IPS-NIHi7 (cell line): ENCODE results near the gene KCTD10.

Experiments
- DNase-seq: peaks from one replicate; pipeline ENCODE4 v3.0.0; 2012; ENCODE audit warnings: mixed read lengths; ENCODE audit errors: extremely low spot score

KCTD10 gene, protein sequence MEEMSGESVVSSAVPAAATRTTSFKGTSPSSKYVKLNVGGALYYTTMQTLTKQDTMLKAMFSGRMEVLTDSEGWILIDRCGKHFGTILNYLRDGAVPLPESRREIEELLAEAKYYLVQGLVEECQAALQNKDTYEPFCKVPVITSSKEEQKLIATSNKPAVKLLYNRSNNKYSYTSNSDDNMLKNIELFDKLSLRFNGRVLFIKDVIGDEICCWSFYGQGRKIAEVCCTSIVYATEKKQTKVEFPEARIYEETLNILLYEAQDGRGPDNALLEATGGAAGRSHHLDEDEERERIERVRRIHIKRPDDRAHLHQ

DNA sequence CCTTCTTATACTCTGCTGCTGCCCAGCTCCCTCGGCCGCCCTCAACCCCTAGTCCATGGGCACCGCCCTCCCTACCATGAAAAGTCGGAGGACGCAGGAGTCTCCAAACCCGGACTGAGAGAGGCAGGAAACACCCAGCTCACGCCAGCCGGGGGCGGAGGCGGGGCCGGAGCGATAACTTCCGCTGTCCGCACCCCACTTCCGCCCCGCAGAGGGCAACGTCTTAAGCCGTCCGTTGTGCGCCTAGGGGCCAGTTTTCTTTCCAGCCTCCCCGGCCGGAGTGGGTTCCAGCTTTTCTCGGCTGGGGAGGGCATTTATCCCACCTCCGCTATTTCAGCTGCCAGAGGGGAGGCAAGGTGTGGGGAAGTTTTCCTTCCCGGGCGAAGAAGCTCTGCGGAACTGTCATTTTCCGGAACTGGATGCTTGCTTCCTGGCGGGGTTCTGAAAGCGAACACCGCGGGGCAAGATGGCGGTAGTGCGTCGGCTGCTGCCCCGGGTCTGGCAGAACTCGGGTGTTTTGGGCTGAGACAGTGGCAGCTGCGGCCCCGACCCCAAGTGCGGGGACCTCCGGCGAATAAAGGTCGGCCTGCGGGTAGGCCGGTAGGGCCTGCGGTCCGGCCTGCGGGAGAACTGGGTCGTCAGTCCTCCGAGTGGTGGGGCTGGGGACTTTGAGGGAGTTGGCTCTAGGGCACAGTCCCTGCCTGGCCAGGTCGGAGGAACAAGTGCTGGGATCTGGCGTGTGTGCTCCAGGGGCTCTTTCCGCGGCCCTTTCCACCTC, at the start of gene KCTD10, which contains the start of gene UBE3B:
Gene KCTD10, minus strand, starts transcription at position 116 of the 778 bp plus-strand sequence. Its CDS starts 38 bp downstream, at position 78.
Gene UBE3B, plus strand, starts transcription at position 450 of the 778 bp plus-strand sequence. CDS start 5,918 bp downstream, outside the sequence.
- peak; percentile 97 for DNase-seq

DNA sequence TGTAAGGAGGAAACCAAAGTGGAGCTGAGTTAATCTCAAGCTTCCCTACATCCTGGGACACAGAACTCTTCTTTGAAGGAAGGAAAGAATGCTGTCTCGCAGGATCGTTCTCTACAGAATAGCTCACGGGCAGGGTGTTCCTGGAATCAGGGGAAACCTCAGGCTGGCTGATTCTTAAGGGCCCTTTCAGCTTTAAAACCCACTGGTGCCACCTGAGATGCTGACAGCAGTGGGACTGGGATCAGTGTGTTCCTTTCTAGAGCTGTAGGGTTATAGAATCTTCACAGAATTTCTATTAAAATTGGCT, 48.1 kb upstream of the KCTD10 start:
- DNase-seq, result no peak

DNA sequence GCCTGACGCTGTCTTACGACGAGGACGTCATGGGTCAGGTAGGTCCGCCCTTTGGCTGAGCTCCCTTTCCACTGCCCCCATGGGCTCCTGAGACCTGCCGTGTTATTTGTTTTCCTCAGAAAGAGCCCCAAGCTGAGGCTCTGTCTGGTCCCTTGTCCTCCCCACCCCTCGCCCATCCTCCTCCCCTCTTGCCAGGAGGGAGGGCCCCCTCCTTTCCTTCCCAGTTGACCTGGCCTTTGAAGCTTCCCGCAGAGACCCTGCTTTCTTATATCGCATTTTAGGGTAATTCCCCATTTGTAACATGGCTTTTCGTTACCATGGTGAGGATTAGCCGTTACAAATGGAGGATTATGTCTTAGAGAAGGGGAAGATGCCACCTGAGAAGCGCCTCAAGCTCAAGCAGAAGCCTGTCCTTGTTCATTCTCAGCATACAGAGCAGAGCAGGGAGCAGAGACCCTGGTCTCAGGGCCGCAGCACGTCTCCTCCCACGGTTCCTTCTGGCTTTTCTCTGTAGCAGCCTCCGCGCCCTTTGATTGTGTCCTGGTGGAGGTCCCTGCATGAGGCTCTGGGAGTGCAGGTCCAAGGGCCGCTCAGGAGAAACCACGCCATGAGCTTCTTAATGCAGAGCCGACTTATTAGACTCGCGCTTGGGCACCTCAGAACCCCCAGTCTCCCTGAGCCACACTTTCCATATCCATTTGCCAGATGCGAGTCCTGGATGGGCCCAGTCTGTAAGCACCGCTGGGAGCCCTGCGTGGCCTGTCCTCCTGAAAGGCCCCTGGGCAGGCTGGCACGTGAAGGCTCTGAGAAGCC, 47.6 kb upstream of the KCTD10 start:
- DNase-seq, result no peak

DNA sequence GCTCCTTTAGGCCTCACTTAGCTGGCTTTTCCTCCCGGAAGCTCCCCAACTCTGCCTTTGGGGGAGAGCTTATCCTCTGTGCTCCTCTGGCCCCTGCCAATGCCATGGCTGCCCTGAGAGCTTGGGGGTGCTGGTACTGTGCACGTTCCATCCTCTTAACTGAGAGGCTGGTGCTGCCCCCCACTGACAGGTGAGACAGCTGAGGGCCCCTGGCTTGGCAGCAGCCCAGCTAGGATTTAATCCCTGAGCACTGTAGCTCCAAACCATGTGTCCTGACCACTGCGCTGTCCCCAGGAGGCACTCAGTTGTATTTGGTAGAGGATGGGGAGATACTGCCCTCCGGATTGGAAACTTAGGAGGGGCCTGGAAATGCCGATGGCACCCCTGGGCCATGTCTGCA, 46.4 kb upstream of the KCTD10 start:
- DNase-seq, result no peak

DNA sequence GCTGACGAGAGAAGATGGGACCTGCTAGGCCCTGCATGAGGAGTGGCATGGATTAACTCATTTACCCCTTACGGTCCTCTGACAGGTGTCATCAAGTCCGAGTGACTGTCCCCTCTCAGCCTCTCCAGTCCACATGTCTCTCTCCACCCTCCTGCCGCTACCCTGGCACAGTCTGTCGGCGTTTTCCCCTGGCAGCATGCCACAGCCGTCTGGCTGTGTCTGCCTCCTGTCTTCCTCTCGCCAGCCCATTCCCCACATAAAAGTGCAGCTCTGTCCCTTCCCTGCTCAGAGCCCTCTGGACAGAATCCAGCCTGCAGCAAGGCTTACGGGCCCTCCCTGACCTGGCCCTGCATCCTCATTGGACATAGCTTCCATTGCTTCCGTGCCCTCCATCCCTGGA, 46.0 kb upstream of the KCTD10 start:
- no peak for DNase-seq

DNA sequence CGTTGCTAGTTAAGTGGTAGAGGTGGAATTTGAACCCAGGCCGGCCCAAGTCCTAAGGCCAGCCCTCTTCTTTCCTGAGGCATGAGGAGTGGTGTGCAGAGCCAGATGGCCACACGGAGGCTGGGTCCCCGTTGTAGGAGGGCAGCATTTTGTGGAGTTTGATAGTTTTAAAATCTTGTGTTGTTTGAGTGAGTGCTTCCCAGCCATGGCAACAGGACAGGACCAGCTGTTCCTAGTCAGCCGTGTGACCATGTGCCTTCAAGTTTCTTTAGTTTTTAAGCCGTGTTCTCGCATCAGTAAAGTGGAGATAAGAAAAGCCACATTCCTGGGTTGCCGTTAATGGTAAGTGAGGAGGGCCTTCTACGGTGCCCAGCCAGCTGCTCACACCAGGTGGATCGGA, 44.7 kb upstream of the KCTD10 start:
- DNase-seq, result no peak

DNA sequence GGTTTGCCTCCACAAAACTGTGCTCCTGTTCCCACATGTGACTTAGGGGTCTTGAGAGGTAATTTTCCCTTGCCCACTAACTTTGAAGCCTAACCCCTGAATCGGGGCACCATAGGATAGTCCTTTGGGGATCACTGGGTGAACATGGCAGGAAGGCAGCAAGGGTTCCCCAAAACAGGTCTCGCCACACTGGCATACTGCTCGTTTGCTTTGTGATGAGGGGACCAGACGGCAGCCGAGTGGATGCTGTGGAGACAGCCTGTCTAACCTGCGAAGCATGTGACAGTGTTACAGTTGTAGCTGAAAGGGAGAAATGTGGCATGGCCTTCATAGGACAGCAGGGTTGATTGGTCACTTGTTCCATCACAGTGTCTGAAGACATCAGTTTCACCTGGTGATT, 42.7 kb upstream of the KCTD10 start:
- no peak for DNase-seq

DNA sequence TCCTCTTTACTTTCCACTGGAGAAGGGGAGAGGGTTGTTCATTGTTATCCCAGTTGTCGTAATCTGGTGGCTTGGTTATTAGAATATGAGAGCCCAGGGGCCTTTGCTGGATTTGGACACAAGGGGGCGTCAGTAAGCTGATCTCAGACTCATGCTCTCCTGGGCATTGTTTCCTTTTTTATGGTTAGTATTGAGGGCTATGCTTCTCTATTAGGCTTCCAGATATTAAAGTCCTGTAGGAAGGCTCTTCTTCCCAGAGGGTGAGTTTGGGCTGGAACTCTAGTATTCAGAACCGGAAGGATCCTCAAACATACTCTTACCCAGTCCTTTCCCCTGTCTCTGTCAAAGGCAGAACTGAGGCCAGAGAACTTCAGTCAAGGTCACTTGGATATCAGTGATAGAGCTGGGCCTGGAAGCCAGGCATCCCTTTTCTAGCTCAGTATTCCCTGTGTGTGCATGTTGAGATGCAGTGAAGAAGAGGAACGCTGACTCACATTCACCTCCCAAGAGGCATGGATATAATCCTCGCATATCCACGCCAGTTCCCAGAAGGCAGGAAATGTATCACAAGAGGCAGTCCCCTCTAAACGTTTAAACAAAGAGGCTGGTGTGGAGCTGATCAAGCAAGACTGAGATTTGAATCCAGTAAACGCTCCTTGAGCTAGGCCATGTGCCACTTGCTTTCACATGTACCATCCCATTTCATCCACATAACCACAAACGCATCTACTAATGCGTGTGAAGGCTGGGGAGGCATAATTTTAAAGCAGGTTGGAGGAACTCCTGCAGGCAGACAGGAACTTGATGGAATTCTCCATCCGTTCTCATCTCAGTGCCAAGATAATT, 41.9 kb upstream of the KCTD10 start:
- peak; percentile 84 for DNase-seq

DNA sequence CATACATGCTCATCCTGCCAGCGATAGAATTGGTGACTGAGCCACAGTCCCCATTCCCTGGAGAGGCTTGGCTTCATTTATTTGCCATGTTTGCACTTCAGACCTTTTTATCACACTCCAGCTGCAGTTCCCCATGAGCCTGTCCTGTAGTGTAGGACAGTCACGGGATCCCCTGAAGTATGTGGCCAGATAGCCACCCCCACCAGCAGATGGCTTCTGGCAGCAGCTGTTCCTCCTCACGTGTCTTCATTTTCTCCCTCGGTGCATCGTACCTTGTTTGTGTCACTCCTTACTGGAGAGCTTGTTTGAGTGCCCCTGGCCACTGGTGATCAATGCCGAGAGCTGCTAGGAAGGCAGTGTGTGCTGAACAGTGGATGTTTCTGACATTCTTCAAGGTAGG, 40.5 kb upstream of the KCTD10 start:
- DNase-seq, result no peak

DNA sequence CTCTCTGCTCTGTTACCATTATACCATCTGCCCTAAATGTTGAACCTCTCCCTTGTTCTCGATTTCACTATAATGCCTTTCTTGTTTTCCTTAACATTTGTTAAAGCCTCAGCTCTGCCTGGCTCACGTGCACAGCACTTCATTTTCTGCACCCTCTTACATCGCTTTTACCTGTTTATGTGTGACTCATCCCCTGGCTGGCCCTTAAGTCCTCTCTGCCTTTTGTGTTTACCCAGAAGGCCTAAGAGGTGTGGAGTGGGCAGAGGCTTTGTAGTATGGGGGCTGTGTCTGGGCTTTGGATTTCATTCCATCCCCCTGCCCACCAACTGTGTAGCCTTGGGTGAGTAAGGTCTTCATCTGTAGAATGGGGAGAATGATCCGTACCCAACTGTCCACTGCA, 36.9 kb upstream of the KCTD10 start:
- no peak for DNase-seq

DNA sequence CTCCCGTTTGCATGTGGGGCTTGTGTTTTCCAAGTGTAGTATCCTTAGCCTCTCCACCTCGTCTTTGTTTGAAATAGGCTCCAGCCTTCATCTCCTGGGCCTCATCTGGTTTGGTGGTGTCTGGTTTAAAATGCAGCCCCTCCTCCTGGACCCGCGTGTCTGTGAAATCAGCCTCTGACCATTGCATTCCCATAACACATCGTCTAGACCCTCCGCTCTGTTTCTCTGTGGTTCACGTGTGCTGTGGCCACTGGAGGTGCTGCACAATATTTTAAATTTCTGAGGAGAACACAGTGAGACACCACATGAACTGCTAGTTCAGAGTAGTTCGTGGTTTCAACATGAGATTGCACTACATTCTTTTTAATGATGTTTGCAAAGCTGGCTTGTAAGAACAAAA, 36.0 kb upstream of the KCTD10 start:
- no peak for DNase-seq

DNA sequence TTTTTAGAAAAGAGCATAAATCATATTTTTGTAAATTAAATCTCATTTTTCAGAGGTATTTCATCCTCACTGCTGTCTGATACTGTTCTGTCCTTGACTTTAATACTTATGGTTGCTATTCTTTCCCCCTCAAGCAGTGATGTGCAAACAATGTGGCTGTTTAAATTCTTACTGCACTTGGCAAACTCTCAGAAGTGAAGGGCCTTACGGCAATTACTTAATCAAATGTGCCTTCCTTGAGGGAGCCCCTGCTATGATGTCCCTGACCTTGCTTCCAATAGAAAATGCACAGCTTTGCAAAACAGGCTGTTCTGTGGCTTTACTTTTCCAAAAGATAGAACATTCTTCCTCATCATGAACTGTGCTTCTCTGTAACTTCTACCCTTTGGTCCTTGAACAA, 35.5 kb upstream of the KCTD10 start:
- no peak for DNase-seq

DNA sequence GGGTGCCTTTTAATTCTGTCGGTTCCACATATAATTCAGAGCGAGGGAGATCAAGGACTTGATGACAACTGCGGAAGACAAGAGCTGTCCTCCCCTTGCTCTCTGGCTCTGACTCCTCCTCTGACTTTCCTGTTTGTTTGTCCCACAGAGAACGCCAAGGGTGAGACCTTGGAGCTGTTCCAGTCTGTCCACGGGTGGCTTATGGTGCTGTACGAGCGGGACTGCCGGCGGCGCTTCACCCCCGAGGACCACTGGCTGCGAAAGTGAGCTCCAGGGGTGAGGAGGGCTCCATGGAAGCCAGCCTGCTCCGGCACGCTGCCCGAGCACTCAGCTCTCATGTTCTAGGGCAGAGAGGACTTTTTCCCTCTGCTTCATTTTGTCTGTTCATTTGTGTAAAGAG, 33.1 kb upstream of the KCTD10 start:
- no peak for DNase-seq

DNA sequence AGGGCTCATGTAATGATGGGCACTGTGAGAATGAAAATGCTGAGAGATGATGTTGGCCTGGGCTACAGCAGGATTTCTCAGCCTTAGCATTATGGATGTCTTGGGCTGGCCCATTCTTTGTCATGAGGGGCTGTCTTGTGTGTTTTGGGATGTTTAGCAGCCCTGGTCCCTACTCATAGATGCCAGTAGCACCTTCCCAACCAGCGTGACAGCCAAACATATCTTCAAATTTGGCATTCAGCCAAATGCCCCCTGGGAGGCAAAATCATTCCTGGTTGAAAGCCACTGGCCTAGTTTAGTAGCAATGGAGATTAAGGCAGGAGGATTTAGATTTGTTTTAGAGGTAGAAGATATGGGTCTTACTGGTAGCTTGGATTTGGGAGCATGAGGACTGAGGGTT, 27.0 kb upstream of the KCTD10 start:
- DNase-seq, result no peak

DNA sequence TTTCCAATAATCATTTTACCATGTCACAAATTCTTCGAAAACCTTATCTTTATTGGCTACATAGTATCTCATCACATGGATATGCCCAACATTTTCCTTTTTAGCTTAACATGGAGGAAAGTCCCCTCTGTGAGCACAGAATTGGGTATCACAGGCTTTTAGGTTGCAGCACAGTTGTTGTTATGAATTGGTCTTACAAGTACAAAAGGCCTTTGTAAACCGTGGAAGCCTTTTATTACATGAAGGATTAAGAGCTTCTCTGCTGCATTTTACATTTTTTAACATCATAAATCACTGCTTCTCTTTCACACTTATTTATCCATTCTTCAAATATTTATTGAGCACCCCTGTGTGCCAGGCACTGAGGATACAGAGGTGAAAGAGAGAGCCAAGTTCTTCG, 26.5 kb upstream of the KCTD10 start:
- no peak for DNase-seq

DNA sequence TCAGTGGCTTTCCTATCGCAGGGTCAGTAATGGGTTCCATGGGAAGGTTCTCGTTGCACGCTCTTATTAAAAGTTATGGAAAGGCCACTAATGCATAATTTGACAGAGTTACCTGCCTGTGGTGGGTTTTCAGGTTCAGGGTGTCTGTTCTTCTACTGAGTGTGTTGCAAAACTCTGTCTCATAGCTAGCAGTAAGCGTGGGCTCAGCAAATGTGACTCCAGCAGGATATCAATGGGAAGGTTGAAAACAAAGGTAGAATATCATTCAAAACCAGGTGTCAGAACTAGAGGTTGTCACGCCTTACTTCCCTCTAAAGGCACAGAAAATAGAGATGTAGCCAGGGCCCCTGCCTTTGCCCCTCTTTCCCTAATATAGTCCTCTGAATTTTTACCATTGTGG, 25.2 kb upstream of the KCTD10 start:
- DNase-seq, result no peak

DNA sequence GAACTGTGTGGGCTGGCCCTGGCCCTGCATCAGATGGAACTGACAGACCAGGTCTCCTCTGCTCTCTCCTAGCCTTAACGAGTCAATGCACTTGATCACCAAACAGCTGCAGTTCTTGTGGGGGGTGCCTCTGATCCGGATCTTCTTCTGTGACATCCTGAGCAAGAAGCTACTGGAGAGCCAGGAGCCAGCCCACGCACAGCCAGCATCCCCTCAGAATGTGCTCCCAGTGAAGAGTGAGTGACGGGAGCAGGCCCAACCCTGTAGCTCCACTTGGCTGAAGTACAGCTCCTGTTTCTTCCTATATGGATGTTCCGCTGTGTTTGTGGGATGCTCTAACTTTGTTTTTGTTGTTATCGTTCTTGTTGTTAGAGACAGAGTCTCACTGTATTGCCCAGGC, 24.2 kb upstream of the KCTD10 start:
- no peak for DNase-seq

DNA sequence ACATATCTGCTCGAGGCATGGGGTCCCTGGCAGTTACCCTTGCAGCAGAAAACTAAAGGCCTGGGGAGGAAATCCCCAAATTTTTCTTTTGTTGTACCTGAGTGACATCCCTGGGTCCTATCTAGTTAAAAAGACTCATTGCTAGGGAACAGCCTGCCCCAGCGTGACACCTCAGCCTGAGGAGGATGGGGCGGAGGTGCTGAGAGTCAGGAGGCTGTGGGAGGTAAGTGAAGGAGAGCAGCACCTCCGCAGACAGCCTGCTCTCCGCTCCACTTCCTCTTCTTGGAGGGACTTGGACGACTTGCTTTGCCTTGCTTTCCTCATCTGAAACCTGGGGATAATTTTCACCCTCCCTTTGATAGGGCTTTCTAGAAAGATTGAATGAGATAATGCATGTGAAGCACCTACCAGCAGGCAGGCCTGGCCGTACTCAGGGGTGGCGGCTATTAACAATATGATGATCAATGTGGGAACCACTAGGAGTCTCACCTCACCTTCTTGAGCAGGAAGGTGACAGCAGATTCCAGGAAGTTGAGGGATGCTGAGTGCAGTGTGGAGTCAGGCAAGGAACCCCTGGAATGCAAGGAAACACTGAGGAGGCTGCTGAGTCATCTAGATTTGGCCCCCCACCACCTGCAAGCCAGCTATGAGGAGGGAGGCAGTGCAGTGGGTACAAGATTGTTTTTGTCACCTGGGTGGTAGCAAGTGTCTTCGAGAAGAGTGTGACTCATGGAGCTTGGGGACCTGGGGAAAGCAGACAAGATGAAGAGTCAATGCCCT, 23.5 kb upstream of the KCTD10 start:
- no peak for DNase-seq

DNA sequence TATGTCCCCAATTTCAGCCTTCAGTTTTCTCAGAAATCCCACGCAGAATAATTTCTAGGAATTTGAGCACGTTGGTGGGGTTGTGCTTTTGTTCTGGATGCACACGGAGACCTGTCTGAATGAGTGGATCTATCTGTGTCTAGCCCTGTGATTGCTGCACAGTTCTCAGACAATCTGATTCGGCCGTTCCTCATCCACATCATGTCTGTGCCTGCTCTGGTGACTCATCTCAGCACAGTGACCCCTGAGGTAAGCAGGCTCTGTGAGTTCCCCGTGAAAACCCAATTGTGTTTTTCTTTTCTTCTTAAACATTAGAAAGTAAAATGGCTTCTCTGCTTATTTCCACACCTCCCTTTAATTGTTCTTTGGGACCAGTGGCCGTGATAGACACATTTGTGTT, 20.6 kb upstream of the KCTD10 start:
- no peak for DNase-seq

DNA sequence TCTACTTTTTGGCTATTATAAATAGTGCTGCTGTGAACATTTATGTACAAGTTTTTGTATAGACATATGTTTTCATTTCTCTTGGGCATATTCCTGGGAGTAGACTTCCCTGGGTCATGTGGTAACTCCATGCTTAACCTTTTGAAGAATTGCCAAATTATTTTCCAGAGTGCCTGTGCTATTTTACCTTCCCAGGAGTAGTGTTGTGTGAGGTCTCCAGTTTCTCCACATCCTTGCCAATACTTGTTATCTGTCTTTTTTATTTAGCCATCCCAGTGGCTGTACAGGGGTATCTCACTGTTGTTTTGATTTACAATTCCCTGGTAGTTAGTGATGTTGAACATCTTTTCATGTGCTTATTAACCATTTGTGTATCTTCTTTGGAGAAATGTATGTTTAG, 19.2 kb upstream of the KCTD10 start:
- no peak for DNase-seq

DNA sequence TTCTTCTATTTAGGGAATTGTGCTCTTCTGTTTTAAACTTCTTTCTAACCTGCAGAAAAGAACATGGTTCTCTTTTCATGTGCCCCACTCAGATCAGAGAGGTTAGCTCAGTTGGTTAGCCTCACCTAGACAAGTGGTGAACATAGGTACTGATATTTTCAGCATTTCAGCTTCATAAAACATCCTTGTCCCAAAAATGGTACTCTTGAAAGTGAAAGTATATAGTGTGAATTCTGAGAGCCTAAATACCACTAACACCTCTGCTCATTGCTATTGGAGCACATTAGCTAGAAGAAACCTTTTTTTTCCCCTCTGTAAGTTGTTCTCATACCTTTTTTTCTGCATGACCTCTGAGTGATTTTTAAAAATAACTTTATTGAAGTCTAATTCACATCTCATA, 17.9 kb upstream of the KCTD10 start:
- no peak for DNase-seq
